Natural killer cell (primary cell): ENCODE results near the gene WDR90. TPM values are rescaled to one million over a fixed set of nuclear protein-coding genes. Genes with fewer than 3 reads are reported as not detected.

Experiments used
- ATAC-seq, 3 donors: fragments of 150-1000 bp in 2 of 3; fragments of 200-7000 bp in 1 of 3; cut with Tn5 transposase; 1 replicate in 1 of 3; 2 replicates in 2 of 3; pipeline ENCODE4 v1.10.0; 2021; ENCODE audit warnings: mild to moderate bottlenecking in 2 of 3, moderate library complexity in 2 of 3
- DNase-seq, 2 donors: peaks; one replicate each; pipeline versions ENCODE4 v3.0.0 to v3.0.0-alpha.2; 2013 to 2021; ENCODE audit warnings: mixed read lengths in 1 of 2
- H3K27ac ChIP-seq: one replicate; pipeline ENCODE4 v1.5.1; 2013; ENCODE audit warnings: mild to moderate bottlenecking, low read length
- H3K27me3 ChIP-seq: one replicate; pipeline ENCODE4 v1.6.1; 2013; ENCODE audit warnings: low read length; ENCODE audit not compliant: control insufficient read depth, insufficient read depth
- H3K36me3 ChIP-seq: one replicate; pipeline ENCODE4 v1.6.1; 2013; ENCODE audit warnings: low read length; ENCODE audit not compliant: control insufficient read depth, insufficient read depth
- H3K4me1 ChIP-seq: one replicate; pipeline ENCODE4 v1.6.1; 2013; ENCODE audit warnings: low read length; ENCODE audit not compliant: control insufficient read depth, insufficient read depth
- H3K4me3 ChIP-seq: one replicate; pipeline ENCODE4 v1.5.1; 2013; ENCODE audit warnings: low read length
- H3K9me3 ChIP-seq: one replicate; pipeline ENCODE4 v1.6.1; 2013; ENCODE audit warnings: low read length; ENCODE audit not compliant: control insufficient read depth, insufficient read depth
- H3K27ac Mint-ChIP-seq, 2 donors: one replicate each; pipeline ENCODE4 v1.8.0; 2022; ENCODE audit warnings: mild to moderate bottlenecking in 2 of 2, mixed read lengths in 2 of 2, moderate library complexity in 1 of 2
- H3K27me3 Mint-ChIP-seq, 2 donors: one replicate each; pipeline ENCODE4 v1.8.0; 2022; ENCODE audit warnings: low read depth in 2 of 2, mixed read lengths in 2 of 2
- H3K36me3 Mint-ChIP-seq: one replicate; pipeline ENCODE4 v1.8.0; 2022; ENCODE audit warnings: mixed read lengths
- H3K4me1 Mint-ChIP-seq, 2 donors: one replicate each; pipeline ENCODE4 v1.8.0; 2022; ENCODE audit warnings: mixed read lengths in 2 of 2
- H3K4me3 Mint-ChIP-seq: one replicate; pipeline ENCODE4 v1.8.0; 2022; ENCODE audit warnings: mild to moderate bottlenecking, moderate library complexity, mixed read lengths
- H3K9me3 Mint-ChIP-seq, 2 donors: one replicate each; pipeline ENCODE4 v1.8.0; 2022; ENCODE audit warnings: mixed read lengths in 2 of 2
- WGBS: methylation state at CpG from one replicate; pipeline ENCODE4 v1.1.7; 2013; ENCODE audit warnings: missing lambda C conversion rate; ENCODE audit not compliant: insufficient coverage; 5-methylcytosine and 5-hydroxymethylcytosine counted together
- intact Hi-C: fragments of 100-400 bp; cut with micrococcal nuclease; formaldehyde crosslinking; loops from one replicate; pipeline ENCODE4 v1.14.2; 2022
- total RNA-seq, 4 donors: library from RNA; stranded (reverse); fragments of 120-200 nt in 1 of 4; gene quantifications; one replicate each; pipeline versions ENCODE4 v1.2.3 to v1.2.4, GENCODE V29; 2013 to 2022
- TF ChIP-seq, protein P1 (sequence below): fragments of 200-600 bp; IDR thresholded peaks from one replicate; pipeline ENCODE4 v1.8.0; 2022; ENCODE audit warnings: antibody characterized with exemption

The WDR90 gene
- total RNA-seq, 3 donors from 2014 or later (not counting 1 experiment from before 2014, with no cell fraction given): 16.7 to 22.8 (median 20.2) TPM

DNA sequence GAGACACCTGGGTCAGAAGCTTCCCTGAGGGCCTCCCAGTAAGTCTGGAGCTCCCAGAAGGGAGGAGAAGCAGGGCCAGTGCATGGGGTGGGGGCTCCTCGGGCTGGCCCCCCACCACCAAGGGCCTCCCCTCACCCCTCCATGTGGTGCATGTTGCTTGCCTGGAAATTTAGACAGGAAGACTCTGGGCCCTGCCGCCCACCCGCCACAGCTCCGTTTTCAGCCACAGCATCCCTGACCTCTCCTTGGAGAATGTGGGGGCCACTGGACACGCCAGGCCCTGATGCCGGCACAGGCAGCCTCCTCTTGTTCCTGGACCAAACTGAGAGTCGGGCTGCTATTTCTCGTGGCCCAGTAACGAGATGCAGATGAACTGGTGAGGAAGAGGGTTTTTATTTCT lies 10.3 kb upstream of the WDR90 start:
- Histone ChIP-seq H3K9me3 (no peaks in the 10 kb centered on the region), H3K27ac (no peak overlapping the region), H3K27me3 (no peaks in the 10 kb centered on the region), H3K4me1 (peaks cover 45% of the 10 kb centered on the region), H3K4me3 (no peak overlapping the region), H3K36me3 (no peaks in the 10 kb centered on the region)
- Mint-ChIP-seq H3K4me1 (peaks cover 7 to 21% of the 10 kb centered on the region in 2 donors), H3K4me3 (peak overlapping the region; percentile 37), H3K9me3 (no peaks in the 10 kb centered on the region), H3K27ac (no peak overlapping the region), H3K36me3 (no peaks in the 10 kb centered on the region), H3K27me3 (peaks cover 0 to 3% of the 10 kb centered on the region in 2 donors)
- DNase-seq (no peak), ATAC-seq (no peak)
- intact Hi-C loops: no loop called here
- TF ChIP-seq, protein P1, sequence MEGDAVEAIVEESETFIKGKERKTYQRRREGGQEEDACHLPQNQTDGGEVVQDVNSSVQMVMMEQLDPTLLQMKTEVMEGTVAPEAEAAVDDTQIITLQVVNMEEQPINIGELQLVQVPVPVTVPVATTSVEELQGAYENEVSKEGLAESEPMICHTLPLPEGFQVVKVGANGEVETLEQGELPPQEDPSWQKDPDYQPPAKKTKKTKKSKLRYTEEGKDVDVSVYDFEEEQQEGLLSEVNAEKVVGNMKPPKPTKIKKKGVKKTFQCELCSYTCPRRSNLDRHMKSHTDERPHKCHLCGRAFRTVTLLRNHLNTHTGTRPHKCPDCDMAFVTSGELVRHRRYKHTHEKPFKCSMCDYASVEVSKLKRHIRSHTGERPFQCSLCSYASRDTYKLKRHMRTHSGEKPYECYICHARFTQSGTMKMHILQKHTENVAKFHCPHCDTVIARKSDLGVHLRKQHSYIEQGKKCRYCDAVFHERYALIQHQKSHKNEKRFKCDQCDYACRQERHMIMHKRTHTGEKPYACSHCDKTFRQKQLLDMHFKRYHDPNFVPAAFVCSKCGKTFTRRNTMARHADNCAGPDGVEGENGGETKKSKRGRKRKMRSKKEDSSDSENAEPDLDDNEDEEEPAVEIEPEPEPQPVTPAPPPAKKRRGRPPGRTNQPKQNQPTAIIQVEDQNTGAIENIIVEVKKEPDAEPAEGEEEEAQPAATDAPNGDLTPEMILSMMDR: no peak
- WGBS: 87% methylated on average over 9 of the region's 9 CpGs

DNA sequence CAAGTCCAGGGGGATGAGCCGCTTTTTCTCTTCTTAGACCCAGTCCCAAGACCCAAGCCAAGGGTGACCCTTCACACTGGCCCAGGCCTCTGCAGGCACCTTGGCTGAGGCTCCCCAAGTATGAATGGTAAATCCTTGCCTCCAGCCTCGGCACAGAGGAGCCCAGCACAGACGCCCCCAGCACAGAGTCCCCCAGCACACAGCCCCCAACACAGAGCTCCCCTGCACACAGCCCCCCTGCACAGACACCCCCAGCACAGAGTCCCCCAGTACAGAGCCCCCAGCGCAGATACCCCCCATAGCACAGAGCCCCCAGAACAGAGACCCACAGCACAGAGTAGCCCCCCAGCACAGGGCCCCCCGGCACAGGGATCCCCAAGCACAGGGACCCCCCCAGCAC lies 8.6 kb upstream of the WDR90 start:
- intact Hi-C loops: no loop called here
- ATAC-seq (no peak), DNase-seq (no peak)
- Mint-ChIP-seq H3K27me3 (peaks cover 0 to 3% of the 10 kb centered on the region in 2 donors), H3K4me3 (peak overlapping the region; percentile 67), H3K9me3 (no peaks in the 10 kb centered on the region), H3K36me3 (no peaks in the 10 kb centered on the region), H3K4me1 (peaks cover 7 to 20% of the 10 kb centered on the region in 2 donors), H3K27ac (peak overlapping the region in 1 of 2 donors; percentile 38)
- Histone ChIP-seq H3K4me3 (no peak overlapping the region), H3K36me3 (no peaks in the 10 kb centered on the region), H3K27ac (no peak overlapping the region), H3K4me1 (peaks cover 34% of the 10 kb centered on the region), H3K27me3 (no peaks in the 10 kb centered on the region), H3K9me3 (no peaks in the 10 kb centered on the region)
- WGBS: 98% methylated on average over 3 of the region's 5 CpGs
- TF ChIP-seq, protein P1: no peak

- H3K27me3 Mint-ChIP-seq: peaks cover 0 to 2% of the 10 kb centered on the region in 2 donors
- Histone ChIP-seq H3K9me3 (no peaks in the 10 kb centered on the region), H3K27me3 (no peaks in the 10 kb centered on the region), H3K36me3 (no peaks in the 10 kb centered on the region), H3K4me1 (peaks cover 32% of the 10 kb centered on the region), H3K27ac (no peak within 1 kb of the TSS), H3K4me3 (peak within 1 kb of the TSS; percentile 42)
- intact Hi-C loops: no loop called here
- ATAC-seq (peak; percentile 37 to 52 (median 41)), DNase-seq (peak; percentile 68 to 75)
- H3K36me3 Mint-ChIP-seq: no peaks in the 10 kb centered on the region
- H3K9me3 Mint-ChIP-seq: no peaks in the 10 kb centered on the region
- peak within 1 kb of the TSS; percentile 75 for H3K4me3 Mint-ChIP-seq
- H3K27ac Mint-ChIP-seq: peak within 1 kb of the TSS in 1 of 2 donors; percentile 38
- under 1% methylated on average over 80 of the region's 81 CpGs for WGBS
- H3K4me1 Mint-ChIP-seq: peaks cover 4 to 17% of the 10 kb centered on the region in 2 donors
- TF ChIP-seq, protein P1: no peak
Measured at GRCh38 chr16:641326-642188, 7.6 kb upstream of the WDR90 start, which contains the start of gene MCRIP2. Gene MCRIP2, plus strand, starts transcription at chr16:641828. Its CDS starts 164 bp downstream, at chr16:641992.
